GM18858 (cell line): ENCODE results near the gene COL5A1.

Experiments
- ATAC-seq: cut with Tn5 transposase; IDR thresholded peaks from one replicate; pipeline ENCODE4 v1.9.1; 2021; ENCODE audit not compliant: unreplicated experiment

Gene COL5A1

DNA sequence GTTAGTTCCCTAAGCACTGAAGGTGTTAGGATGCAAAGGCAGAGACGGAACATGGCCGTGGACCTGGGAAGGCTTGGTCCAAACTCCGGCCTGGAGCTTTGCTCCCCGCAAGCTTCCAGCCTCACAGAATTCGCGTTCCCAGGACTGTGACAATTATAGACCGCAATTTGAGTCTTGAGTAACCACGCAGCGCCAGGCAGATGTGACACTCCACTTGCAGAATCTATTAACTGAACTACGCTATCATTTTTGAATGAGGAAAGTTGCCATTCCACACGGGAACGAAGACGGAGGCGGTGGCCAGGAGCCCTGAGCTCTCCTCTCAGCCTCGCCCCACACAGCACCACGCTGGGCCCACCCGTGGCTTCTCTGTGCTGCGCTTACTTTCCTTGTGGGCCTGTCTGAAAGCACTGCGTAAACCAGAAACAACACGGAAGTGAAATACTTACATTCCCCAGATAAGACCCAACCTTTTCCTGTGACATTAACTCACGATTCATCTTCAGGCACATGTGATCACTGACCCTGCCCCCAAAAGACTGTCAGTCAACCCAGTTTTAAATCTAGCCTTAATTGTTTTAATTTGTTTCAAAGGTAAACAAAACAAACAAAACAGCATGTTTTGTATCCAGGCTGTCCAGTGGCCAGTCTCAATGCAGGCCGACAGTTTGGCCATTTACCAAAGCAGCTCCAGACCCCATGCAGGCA lies 16.1 kb upstream of the COL5A1 start:
- ATAC-seq: no peak

DNA sequence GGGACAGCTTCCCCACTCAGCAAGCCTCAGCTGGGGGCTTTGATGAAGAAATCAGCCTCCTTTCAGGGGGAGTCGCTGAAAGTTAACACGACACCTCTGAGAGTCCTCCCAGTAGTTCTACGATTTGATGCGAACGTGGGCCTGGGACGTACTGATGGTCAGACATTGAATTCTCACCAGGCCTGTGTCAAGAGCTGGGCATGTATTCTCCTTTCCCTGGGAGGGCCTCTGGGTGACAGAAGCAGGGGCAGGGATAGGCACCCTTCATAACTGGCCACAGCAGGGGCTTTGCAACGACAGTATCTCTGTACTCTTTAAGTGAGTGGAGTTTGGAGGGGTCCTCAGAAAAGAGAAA lies 15.6 kb upstream of the COL5A1 start:
- ATAC-seq: no peak

DNA sequence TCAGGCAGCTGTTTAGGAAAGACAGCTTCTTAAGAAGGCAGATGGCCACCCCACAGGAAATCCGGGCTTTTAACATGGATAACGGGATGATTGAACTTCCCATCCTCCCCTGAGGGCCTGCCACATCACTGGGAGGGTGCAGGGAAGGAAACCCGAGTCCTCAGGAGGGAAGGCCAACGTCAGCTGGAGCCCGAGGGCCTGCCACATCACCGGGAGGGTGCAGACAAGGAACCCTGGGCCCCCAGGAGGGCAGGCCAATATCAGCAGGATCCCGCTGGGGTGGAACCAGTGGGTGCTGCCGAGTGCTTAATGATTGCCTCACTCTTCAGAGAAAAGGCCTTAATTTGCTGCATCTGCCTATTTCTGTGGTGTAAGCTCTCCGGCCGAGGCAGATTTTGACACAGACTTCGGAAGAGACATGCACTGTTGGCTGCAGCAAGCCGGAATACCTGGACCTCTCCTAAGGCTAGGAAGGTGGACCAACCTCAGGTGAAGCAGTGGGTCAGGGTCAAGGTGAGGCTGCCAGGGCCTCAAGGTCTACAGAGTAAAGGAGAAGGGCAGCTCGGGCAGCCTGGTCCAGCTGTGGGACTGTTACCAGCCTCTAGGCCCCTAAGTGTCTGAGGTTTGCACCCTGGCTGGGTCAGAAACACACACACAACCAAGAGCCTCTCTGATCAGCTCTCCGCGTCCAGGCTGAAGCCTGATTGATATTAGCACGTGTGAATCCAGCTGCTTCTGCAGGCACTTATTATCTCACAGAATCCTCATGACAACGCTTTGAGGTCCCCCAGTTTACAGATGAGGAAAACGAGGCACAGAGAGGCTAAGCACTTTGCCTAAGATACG lies 14.8 kb upstream of the COL5A1 start:
- no peak for ATAC-seq

DNA sequence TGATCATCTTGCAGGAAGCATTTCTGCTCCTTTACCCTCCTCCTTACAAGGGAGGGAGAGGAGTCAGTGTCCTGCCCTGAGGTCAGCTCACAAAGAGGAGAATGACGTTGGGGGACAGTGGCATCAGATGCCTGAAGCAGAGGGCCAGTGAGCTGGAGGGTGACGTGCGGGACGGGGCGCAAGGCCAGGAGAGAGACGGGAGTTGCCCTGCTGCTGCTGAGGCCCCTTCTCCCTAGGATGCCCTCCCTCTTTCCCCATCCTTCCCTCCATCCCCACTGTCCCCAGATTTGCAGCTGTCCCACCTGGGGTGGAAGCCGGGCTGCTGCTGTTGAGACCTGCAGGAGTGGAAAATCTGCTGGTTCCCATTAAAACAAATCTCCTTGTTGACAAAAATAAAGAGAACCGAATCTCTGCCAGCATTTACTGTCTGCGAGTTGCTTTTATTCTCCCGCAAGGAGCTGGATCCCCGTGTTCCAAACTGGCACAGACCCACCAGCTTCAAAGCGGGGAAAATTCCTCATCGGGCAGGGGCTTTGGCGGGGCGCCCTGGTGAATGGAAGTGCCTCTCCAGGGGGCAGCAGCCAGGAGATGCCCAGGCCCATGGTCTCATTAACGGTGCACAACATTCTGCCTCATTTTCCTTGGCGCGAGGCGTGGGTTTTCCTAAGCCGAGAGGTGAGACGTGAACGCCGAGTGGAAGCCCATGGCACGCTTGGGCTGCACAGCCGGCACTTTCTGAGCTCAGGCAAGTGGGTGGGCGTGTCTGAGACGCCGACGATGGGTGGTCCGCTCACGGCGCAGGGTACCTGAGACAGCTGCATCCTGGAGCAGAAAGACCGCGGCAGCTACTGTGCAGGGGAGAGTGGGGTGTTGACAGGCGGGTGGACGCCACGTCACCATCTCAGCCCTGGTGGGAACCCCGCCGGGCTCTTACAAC lies 13.9 kb upstream of the COL5A1 start:
- ATAC-seq: no peak

DNA sequence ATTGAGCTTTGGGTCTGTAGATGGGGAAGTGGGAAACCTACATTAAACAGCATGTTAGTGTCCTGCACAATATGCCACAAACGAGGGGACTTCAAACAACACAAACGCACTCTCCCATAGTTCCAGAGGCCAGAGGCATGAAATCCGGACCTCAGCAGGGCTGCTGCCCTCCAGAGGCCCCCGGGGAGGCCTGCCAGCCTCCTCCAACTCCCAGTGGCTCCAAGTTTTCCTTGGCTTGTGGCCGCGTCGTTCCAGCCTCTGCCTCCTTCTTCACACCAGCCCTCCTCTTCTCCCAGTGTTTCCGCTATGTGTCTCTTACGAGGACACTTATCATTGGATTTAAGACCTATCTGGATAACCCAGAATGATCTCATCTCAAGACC lies 13.3 kb upstream of the COL5A1 start:
- ATAC-seq: no peak

DNA sequence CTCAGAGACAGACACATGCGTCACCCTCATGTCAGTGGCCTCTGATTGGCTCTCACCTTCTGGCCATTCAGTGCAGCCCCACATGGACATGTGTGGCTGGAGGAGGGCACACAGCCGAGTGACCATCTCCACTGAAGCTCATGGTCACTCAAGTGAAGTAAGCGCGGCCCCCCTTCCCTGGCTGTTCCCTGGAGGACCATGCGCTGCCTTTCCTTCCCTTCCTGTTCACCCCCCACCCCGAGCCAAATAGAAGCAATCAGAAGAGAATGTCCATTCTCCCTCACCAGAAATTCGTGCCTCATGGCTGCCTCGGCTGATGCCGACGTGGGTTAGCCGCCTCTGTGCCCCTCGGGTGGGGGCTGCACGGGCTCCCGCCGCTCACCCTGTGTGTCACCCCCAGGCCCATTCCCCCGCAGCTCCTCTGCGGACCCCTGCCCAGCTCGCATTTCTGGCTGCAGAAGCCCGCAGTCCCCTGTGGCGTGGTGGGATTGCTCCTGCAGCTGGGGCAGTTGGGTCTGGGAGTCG lies 12.5 kb upstream of the COL5A1 start:
- ATAC-seq: no peak

DNA sequence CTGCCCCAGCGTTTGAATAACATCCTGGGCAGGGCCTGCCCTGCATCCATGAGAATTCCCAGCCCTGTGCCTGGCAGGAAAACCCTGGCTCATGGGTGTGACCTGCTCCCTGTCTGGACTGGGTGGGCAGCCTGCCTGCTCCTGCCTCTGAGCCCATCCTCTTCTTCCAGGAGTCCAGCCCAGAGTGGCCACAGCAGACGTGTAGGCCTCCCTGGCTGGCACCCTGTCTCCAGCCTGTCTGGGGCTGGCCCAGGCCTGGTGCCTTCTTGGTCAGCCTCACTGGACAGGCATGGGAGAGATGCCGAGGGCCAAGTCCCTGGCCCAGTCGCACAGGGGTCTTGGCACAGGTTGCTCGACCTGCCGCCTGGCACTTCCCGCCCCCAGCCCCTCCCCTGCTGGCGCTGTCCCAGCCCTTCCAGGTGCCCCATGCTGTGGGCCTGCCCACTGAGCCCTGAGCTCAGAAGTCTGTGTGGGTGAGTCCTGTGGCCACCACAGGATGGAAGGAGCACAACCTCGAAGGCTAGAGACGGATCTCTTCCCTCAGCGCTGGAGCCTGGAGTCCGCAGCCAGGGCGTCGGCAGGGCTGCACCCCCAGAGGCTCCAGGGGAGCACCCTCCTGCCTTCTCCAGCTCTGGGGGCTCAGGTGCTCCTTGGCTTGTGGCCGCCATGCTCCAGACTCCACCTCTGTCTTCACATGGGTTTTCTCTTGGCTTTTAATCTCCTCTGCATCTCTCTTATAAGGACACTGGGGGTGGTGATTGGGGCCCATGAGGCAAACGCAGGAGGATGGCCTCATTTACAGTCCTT lies 11.8 kb upstream of the COL5A1 start:
- no peak for ATAC-seq

DNA sequence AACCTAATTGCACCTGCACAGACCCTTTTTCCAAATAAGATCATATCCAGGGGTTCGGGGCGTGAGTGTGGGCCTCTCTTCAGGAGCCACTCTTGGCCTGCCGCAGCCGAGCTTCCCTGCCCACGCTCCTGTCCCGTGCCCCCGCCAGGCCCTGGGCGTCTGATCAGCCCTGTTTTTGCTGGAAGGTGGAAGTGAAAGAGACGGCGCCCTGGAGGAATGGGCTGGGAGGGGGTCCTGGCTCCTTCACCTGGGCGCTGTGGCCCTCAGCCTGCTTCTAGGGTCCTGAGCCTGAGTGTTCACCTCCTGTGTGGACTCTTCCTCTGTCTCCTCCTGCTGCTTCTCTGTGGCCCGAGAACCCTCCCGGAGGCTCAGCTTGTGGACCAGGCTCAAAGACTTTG lies 11.2 kb upstream of the COL5A1 start:
- ATAC-seq: no peak

DNA sequence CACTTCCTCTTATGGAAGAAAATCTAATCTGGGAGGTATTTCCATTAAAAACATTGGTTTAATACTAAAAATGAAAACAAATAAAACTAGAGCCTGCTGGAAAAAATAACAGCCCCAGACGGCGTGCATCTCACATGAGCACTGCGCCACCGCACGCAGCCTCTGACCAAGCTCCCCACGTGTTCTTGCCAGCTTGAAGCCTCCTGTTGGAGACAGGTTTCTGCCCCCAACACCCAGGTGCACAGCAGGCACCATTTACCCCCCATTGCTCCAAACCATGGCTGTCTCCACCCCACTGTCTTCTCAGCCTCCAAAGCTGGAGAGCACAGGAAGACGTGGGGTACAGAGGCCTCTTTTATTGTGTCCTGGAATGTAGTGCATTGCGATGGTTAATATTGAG lies 10.7 kb upstream of the COL5A1 start:
- no peak for ATAC-seq

DNA sequence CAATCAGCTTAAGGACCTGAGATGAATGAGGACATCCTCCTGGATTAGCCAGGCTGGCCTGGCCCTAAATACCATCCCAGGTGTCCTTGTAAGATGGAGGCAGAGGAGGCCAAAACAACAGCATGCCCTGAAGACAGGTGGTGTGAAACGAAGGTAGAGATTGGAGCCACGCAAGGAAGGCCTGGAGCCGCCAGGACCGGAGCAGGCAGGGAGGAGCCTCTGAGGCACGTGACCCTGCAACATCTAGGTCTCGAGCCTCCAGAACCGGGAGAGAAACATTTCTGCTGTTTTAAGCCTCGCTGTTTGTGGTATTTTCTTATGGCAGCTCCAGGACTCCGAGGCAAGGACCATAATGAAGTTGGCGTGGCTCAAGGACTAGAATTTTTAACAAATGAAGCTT lies 9.7 kb upstream of the COL5A1 start:
- no peak for ATAC-seq

DNA sequence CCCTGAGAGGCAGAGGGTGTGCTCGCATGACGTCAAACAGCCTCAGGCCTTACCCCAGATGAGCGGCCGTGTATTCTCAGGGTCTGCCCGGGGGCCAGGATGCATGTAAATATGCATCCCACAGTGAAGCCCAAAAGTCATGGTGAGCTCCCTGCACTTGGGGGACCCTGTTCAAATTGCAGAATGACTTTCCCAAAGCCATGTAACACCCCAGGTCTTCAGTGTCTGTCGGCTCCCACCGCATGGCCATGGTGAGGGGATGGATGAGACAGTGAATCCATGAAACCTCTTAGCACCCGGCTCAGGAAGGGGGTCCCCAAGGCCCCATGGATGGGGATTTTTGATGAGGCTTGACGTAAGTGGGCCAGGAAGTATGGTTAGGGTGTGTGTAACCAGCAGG lies 9.3 kb upstream of the COL5A1 start:
- ATAC-seq: no peak

DNA sequence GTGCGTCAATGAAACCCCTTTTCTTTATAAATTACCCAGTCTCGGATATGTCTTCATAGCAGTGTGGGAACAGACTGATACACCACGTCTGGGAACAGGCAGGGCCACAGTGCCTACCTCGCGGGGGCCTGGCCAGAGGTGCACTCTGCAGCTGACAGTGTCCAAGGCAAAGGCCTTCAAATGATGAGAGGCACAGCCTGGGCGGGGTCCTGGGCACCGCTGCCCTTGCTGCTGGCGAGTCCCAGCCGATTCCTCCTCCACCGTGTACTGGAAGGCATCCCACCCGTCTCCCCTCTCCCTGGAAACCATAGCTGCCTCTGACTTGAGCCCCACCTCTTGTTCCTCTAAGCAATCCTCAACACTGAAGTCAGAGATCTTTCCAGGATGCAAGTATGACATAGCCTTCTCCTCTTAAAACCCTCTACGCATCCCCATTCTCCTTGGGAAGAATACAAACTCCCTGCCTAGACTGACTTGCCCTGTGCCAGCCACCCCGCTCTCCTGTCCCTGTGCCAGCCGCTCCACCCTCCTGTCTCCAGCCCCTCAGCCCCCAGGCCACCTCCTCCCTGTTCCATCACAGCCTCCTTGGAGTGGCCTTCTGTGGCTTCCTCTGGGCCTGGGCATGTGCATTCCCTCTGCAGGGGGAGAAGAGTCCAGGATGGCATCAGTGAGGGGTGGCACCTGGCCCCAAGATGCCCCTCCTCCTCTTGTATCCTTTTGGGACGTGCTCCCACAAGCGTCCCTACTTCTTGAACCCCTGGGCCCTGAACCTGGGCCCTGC lies 8.1 kb upstream of the COL5A1 start:
- no peak for ATAC-seq

DNA sequence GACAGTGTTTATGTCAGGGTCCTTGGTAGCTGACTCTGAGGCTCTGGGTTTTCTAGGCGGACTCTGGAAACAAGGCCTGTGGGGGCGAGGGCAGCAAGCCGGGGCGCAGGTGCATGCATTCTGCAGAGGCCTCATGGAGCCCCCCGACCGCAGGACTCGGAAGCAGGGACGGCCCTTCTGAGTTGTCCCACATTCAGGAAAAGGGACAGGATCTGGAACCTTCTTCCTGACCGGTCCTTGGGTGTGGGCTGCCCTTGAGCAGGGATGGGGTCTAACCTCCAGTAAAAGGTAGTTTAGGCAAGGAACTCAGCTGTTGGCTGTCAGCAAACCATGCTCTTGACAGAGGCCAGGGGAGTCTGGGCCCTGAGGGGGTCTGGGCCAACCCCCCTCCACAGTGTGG lies 7.4 kb upstream of the COL5A1 start:
- ATAC-seq: no peak

DNA sequence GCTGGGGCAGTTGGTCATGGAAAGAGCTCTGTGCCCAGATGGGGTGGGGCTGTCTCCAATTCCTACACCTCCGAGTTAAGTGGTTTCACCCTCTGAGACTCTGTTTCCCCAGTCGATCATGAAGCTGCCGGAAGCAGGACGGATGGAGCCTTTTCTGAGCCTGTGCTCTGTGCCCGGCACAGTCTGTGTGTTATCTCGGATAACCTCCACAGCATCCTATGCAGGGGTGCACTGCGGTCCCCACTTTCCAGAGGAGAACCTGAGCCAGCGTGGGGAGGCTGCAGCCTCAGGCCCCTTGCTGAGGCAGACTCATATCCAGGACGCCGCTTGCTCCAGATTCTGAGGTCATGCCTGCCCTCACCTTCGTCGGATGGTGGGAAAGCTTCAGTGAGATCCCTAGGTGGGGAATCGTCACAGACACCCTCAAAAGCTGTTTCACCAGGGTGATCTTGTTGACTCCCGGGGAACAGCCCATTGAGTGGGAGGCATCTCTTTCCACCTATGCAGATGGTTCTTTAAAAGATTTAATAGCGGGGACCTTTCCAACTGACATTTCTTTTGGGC lies 6.9 kb upstream of the COL5A1 start:
- no peak for ATAC-seq

DNA sequence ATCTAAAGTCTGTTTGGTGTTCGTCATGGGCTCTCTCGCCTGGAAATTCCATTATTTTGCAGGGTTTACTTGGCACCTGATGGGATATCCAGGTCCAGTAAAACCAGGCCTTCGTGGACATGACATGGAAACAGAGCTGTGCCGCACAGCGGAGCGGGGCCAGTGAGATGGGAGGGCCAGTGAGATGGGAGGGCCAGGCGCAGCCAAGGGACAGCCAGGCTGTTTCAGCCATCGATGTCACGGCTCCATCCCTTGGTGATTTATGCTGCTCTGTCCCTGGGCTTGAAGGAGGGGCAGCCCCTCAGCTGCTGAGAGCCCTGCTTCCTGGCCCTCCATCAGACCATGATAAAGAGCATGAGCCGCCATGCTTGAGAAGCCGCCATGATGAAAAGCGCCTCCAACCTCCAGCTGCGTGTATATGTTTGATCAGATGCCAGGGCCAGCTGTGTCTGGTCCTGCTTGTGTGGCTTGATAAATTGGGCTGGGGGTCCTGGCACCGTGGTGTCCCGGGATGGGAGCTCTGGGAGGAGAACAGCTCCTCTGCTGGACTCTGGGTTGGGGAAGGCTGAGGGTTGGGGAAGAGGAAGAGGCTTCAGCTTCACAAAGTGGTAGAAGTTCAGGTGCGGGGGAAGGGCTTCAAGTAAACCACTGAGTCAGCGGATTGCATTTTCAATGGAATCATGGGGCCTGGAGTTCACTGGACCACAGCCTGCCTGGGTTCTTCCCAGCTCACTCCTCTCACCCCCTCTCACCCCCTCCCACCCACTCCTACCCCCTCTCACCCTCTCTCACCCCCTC lies 6.1 kb upstream of the COL5A1 start:
- ATAC-seq: no peak

DNA sequence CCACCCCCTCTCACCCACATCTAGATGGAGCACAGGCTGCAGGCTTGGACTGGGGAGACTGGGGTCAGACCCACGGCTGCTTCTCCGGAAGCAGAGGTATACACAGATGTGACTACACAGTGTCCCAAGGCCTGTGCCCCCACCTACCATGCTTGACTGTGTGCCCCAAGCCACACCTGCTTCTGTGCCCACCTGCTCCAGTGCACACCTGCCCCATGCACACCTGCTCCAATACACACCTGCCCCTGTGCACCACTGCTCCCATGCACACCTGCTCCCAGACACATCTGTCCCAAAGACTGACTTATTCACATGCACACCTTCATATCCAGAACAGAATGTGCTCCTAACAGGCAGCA lies 5.5 kb upstream of the COL5A1 start:
- ATAC-seq: no peak

DNA sequence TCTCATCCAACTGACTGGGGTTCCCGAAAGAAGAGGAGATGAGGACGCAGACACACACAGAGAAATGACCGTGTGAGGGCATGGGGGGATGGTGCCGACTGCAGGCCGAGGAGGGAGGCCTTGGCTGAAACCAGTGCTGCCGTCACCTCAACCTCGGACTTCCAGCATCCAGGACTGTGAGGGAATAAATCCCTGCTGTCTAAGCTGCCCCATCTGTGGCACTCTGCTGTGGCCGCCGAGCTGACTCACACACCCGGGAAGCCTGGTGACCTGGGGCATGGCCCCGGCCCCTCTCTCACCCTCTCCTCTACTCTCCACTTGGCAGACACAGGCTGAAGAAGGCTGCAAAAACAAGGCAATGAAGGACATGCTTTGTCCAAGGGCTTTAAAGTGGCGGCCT lies 4.4 kb upstream of the COL5A1 start:
- ATAC-seq: no peak

DNA sequence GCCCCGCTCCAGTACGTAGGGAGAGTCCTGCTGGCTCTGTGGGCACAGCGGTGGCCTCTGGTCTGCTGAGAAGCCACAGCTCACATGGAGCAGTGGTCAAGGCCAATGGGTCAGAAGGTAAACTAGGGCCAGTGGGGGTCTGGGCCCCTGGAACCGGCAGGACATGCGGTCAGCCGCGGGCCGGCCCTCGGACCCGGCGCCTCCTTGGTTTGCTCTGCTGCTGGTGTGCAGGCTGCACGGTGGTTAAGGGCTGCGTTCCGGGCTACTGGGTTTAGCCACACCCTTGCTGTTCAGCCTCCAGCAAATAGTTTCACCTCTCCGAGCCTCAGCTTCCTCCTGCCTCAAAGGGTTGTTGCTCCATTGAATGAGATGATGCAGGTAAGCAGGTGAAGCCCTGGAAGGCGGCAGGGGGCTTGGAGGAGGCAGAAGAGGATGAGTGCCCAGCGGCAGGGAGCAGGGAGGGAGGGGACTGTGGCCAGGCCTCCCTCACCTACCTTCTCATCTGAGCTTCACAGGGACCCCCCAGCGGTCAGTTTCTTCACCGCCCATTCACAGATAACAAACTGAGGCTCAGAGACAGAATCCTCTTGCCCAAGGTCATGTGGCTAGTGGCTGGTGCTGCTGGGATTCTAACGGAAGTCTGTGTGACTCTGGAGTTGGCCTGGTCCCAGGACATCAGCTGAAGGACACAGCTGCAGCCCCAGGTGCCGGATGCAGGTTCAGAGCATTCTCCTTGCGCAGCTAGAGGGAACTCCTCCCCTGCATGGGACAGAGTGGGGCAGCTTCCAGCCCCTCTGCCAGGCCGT lies 3.7 kb upstream of the COL5A1 start:
- no peak for ATAC-seq
